NB4 (cell line): ENCODE data around the gene ERCC1.
A peak's percentile ranks its signal among the peaks of the same experiment; 100 is the strongest.

Experiments
- DNase-seq: peaks from one replicate; pipeline ENCODE4 v3.0.0; 2010; ENCODE audit warnings: low read depth
- H3K4me3 ChIP-seq: one replicate; pipeline ENCODE4 v1.5.1; 2011; ENCODE audit warnings: mild to moderate bottlenecking, low read depth, low read length, moderate library complexity
- MYC ChIP-seq: IDR thresholded peaks from 2 replicates; pipeline ENCODE4 v1.6.1; 2011; ENCODE audit warnings: low read depth, low read length
- POLR2A ChIP-seq: IDR thresholded peaks from 2 replicates; pipeline ENCODE4 v1.6.1; 2011; ENCODE audit warnings: mild to moderate bottlenecking; ENCODE audit not compliant: insufficient read length; ENCODE audit errors: extremely low read depth
- TF ChIP-seq, protein P1 (sequence below): IDR thresholded peaks from one replicate; pipeline ENCODE4 v1.5.1; 2012; ENCODE audit warnings: low read depth, low read length
- TF ChIP-seq, protein P2 (sequence below): IDR thresholded peaks from 2 replicates; pipeline ENCODE4 v1.6.1; 2011; ENCODE audit warnings: low read depth, low read length

Gene ERCC1

DNA sequence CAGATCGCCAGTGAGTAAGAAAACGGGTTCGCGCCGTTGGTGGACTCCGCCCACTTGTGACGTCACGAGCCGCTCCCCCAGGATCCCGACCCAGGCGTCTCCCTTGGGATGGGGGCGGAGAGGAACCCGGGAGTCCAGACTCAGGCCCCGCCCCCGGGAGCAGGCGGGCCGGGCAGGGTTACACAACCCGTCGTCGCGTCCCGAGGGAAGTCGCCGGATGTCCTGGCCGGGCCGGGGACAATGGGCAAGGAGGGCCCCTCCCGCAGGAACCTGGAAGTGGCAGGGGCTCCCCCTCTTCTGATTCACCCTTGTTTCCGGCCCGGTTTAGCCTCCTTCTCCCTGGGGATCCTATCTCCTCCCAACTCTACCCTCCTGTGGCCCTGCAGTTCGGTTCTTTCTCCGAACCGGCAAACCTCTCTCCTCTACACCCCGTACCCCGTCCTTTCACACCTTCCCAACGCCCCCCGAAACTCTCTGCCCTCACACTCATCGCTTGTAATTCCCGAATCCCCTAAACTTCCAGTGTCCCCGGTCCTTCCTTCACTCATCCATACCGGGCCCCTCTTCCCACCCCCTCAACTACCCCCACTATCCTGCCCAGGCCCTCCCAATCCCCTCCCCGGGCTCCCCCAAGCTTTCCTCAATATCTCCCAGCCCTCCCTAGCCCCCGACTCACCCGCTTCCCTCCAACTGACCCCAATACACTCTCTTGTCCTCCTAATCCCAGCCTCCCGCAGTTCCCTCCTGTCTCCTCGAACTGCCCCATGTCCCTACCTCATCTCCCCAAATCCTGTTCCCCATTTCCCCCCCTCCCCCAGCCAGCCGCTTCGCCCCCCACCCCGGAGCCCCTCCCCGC is 20.0 kb upstream of the ERCC1 start:
- TF ChIP-seq POLR2A: no peak
- TF ChIP-seq, protein P1, sequence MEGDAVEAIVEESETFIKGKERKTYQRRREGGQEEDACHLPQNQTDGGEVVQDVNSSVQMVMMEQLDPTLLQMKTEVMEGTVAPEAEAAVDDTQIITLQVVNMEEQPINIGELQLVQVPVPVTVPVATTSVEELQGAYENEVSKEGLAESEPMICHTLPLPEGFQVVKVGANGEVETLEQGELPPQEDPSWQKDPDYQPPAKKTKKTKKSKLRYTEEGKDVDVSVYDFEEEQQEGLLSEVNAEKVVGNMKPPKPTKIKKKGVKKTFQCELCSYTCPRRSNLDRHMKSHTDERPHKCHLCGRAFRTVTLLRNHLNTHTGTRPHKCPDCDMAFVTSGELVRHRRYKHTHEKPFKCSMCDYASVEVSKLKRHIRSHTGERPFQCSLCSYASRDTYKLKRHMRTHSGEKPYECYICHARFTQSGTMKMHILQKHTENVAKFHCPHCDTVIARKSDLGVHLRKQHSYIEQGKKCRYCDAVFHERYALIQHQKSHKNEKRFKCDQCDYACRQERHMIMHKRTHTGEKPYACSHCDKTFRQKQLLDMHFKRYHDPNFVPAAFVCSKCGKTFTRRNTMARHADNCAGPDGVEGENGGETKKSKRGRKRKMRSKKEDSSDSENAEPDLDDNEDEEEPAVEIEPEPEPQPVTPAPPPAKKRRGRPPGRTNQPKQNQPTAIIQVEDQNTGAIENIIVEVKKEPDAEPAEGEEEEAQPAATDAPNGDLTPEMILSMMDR: no peak
- TF ChIP-seq, protein P2, sequence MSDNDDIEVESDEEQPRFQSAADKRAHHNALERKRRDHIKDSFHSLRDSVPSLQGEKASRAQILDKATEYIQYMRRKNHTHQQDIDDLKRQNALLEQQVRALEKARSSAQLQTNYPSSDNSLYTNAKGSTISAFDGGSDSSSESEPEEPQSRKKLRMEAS: no peak
- peak overlapping the region; percentile 34 for H3K4me3 ChIP-seq
- peak; percentile 93 for DNase-seq

DNA sequence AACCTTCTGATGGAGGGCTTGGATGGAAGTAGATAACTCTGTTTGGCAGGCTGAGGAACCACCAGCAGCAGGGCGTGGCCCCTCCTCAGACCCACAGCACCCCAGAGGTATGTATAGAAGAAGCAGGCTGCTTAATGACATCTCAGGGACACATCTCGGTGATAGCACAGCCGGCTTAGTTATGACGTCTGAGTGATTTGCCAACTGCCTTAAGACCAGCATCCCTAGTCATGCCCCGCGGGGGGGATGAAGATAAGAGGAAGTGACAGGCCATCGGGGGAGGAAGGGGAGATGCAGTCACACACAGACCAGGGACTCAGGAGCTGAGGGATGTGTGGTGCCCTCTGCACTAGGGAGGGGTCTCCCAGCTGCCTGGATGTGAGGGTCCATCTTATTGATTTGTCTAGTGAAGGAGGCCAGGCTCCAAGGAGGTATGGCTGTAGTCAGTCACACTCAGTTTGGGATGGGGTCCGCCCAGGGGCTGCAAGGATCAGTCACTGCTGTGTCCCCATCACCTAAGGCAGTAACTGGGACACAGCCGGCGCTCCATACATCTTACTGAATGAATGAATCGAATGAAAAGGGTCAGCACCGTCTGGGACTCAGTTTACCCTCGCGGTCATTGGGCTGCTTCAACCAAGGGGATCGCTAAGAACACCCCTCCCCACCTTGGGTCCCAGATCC is 19.2 kb upstream of the ERCC1 start:
- peak overlapping the region; percentile 34 for H3K4me3 ChIP-seq
- TF ChIP-seq MYC (no peak), POLR2A (no peak)
- TF ChIP-seq, protein P1: no peak
- TF ChIP-seq, protein P2: no peak
- peak; percentile 96 for DNase-seq

DNA sequence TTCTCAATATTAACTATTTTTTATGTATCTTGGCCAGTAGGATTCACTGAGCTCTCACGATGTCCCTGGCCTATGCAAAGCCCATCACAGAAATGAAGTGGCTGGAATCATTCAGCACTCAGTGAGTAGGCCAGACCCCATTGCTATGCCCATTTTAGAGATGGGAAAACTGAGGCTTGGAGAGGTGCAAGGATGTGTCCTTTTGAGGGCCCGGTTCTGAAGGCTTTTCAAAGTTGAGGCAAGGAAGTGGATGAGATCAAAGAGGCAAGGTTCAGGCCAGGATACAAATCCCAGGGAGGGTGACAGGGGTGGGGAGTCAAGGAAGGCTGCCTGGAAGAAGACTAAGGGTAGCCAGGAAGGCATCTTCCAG is 18.7 kb upstream of the ERCC1 start:
- no peak for DNase-seq
- no peak overlapping the region for H3K4me3 ChIP-seq

DNA sequence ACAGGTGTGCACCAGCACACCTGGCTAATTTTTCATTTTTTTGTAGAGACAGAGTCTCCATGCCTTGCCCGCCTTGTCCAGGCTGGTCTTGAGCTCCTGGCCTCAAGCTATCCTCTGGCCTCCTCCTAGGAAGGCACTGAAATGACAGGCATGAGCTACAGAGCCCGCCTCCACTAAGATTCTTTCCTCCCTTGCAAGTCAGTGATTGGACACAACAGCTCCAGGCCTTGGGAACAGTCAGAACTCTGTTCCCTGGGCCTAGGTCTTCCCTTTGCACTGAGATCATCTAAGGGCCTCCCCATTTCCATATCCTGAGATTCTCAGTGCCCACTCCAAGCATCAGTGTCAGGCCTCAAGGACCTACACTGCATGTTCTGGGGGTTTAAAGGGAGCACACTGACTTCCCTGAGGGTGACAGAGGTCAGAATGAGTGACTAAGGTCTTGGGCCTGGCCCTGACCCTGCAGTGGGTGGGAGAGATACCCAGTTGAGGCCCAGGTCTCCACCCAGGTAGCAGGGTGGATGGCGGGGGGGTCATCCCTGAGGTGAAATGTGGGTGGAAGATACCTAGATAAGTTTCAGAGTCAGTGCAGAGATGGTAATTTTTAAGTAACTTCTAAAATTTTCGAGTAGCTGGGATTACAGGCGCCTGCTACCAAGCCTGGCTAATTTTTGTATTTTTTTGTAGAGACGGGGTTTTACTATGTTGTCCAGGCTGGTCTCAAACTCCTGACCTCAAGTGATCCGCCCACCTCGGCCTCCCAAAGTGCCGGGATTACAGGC is 17.3 kb upstream of the ERCC1 start:
- peak; percentile 21 for DNase-seq
- TF ChIP-seq MYC: no peak
- no peak for TF ChIP-seq POLR2A
- TF ChIP-seq, protein P1: no peak
- TF ChIP-seq, protein P2: no peak
- no peak overlapping the region for H3K4me3 ChIP-seq

More for the DNA sequence above, 18.7 kb upstream of the ERCC1 start:
- TF ChIP-seq POLR2A (no peak), MYC (no peak)
- TF ChIP-seq, protein P2: no peak
- TF ChIP-seq, protein P1: no peak

DNA sequence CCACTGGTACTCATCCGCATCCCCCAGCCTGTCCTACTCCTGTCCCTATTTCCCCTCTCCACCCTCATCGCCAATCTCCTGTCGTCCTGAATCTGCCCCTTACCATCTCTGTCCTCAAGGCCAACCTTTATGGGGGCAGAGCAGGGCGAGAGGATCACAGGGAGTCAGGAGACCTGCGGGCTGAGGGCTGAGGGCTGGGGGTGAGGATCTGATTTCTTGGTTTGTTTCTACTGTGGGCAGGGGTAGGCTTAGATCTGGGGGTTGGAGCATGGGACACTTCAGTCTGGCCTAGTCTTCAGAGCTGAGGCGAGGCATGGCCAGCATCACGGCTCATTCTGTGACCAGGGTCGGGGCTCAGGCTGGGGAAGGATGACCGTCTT is 16.5 kb upstream of the ERCC1 start:
- no peak for DNase-seq
- TF ChIP-seq MYC: no peak
- TF ChIP-seq POLR2A: no peak
- TF ChIP-seq, protein P2: no peak
- TF ChIP-seq, protein P1: no peak
- H3K4me3 ChIP-seq: no peak overlapping the region
